K562 (cell line): ENCODE results near the gene MCCC2. TPM values are rescaled to one million over a fixed set of nuclear protein-coding genes. Genes with fewer than 3 reads are reported as not detected.

ENCODE experiments used
- ATAC-seq: fragments of 200-7000 bp; cut with Tn5 transposase; 3 replicates; pipeline ENCODE4 v1.9.1; 2020; ENCODE audit warnings: moderate library complexity
- BruUV-seq: library from RNA; stranded (reverse); fragments of 400-500 nt; replicated peaks from 2 replicates; lab custom pipeline; 2021; lab: Mats Ljungman, UMichigan
- CTCF ChIA-PET: fragments of 300-600 bp; formaldehyde crosslinking; extraction: SDS; loops from one replicate; lab custom pipeline; 2021; ENCODE audit warnings: low intra/inter-chr PET ratio; lab: Yijun Ruan, JAX
- POLR2A ChIA-PET: fragments of 300-600, 350-650 bp; sonication (Branson Sonifier 250); formaldehyde crosslinking; extraction: SDS; loops from one replicate; lab custom pipeline; 2021; ENCODE audit warnings: antibody characterized with exemption, inconsistent platforms; lab: Yijun Ruan, JAX
- DNase-seq, 4 experiments: peaks; one replicate each; pipeline versions ENCODE4 v3.0.0 to v3.0.0-alpha.2; 2011 to 2018; ENCODE audit warnings: low spot score in 3 of 4, mixed read lengths in 3 of 4; ENCODE audit errors: extremely low read depth in 1 of 4
- FAIRE-seq: peaks from 2 replicates; lab custom pipeline; 2011; peaks lifted over from hg19 to GRCh38; lab: Jason Lieb, UNC
- H2AFZ ChIP-seq: 2 replicates; pipeline ENCODE4 v1.6.0; 2011; ENCODE audit warnings: low read depth, low read length, control low read depth, inconsistent platforms
- H3K27ac ChIP-seq: fragments of 200-600 bp; 3 replicates; pipeline ENCODE4 v1.8.0; 2011; ENCODE audit warnings: low read depth, mild to moderate bottlenecking, control low read depth, inconsistent platforms, low read length, moderate library complexity, mixed read lengths; ENCODE audit errors: extremely low read depth
- H3K27me3 ChIP-seq, 2 experiments: fragments of 300-600 bp in 1 of 2; 2 replicates in 1 of 2; 3 replicates in 1 of 2; pipeline versions ENCODE4 v1.6.0 to v1.8.0; 2011; ENCODE audit warnings: inconsistent platforms in 2 of 2, low read length in 2 of 2, mild to moderate bottlenecking in 1 of 2, mixed read lengths in 1 of 2, moderate library complexity in 1 of 2; ENCODE audit not compliant: control insufficient read depth in 2 of 2, insufficient read depth in 2 of 2
- H3K36me3 ChIP-seq: fragments of 300-600 bp; 3 replicates; pipeline ENCODE4 v1.8.0; 2011; ENCODE audit warnings: mild to moderate bottlenecking, low read length, inconsistent platforms; ENCODE audit not compliant: control insufficient read depth, insufficient read depth
- H3K4me1 ChIP-seq, 2 experiments: fragments of 200-600 bp in 1 of 2; replicated peaks in 1 of 2; 2 replicates in 1 of 2; 3 replicates in 1 of 2; pipeline versions ENCODE4 v1.5.1 to v1.8.0; 2011; ENCODE audit warnings: inconsistent platforms in 2 of 2, low read length in 2 of 2, mild to moderate bottlenecking in 1 of 2, mixed read lengths in 1 of 2, moderate library complexity in 1 of 2; ENCODE audit not compliant: control insufficient read depth in 2 of 2, insufficient read depth in 2 of 2
- H3K4me2 ChIP-seq: 2 replicates; pipeline ENCODE4 v1.6.1; 2011; ENCODE audit warnings: low read length, control low read depth, inconsistent platforms, mixed read lengths; ENCODE audit not compliant: insufficient read depth
- H3K4me3 ChIP-seq: fragments of 200-600 bp; sonication (generic), shearing (Covaris generic); 2 replicates; pipeline ENCODE4 v1.5.1; 2016; ENCODE audit warnings: control low read depth, inconsistent platforms
- H3K79me2 ChIP-seq: fragments of 200-600 bp; 3 replicates; pipeline ENCODE4 v1.8.0; 2011; ENCODE audit warnings: low read length, inconsistent platforms; ENCODE audit not compliant: control insufficient read depth, insufficient read depth
- H3K9ac ChIP-seq, 2 experiments: 2 replicates each; pipeline versions ENCODE4 v1.6.0 to v1.6.1; 2011; ENCODE audit warnings: low read depth in 2 of 2, low read length in 2 of 2, control low read depth in 1 of 2, inconsistent platforms in 1 of 2, mild to moderate bottlenecking in 1 of 2, mixed read lengths in 1 of 2; ENCODE audit not compliant: insufficient read depth in 1 of 2
- H3K9me1 ChIP-seq: one replicate; pipeline ENCODE4 v1.6.0; 2011; ENCODE audit warnings: inconsistent platforms, mild to moderate bottlenecking, low read length, moderate library complexity; ENCODE audit not compliant: control insufficient read depth, insufficient read depth
- H3K9me3 ChIP-seq: replicated peaks from 2 replicates; pipeline ENCODE4 v1.5.1; 2011; ENCODE audit warnings: low read depth, low read length, inconsistent platforms; ENCODE audit not compliant: control insufficient read depth, insufficient read depth
- H4K20me1 ChIP-seq: replicated peaks from 2 replicates; pipeline ENCODE4 v1.6.1; 2011; ENCODE audit warnings: low read length, inconsistent platforms, mixed read lengths; ENCODE audit not compliant: control insufficient read depth, insufficient read depth
- BACH1 ChIP-seq: fragments of 200-800 bp; sonication (Bioruptor generic); IDR thresholded peaks from 2 replicates; pipeline ENCODE4 v1.6.1; 2016; ENCODE audit warnings: missing genetic modification characterization, missing compliant biosample characterization
- GABPA ChIP-seq: fragments of 200-800 bp; sonication (Bioruptor generic); conservative IDR thresholded peaks from 2 replicates; pipeline ENCODE4 v1.6.1; 2016; ENCODE audit warnings: low read depth, missing genetic modification characterization, missing compliant biosample characterization
- HMGXB4 ChIP-seq: sonication (generic); formaldehyde crosslinking; IDR thresholded peaks from 2 replicates; pipeline ENCODE4 v1.8.1; 2023; ENCODE audit warnings: mild to moderate bottlenecking, missing genetic modification reagents
- NR0B1 ChIP-seq: fragments of 450-650 bp; IDR thresholded peaks from one replicate; pipeline ENCODE4 v1.6.1; 2018; ENCODE audit warnings: mild to moderate bottlenecking, moderate library complexity; ENCODE audit not compliant: partially characterized antibody
- PBX2 ChIP-seq, 2 experiments: IDR thresholded peaks in 1 of 2; conservative IDR thresholded peaks in 1 of 2; 2 replicates each; pipeline ENCODE4 v1.6.1; 2016; ENCODE audit warnings: low read depth in 2 of 2, mild to moderate bottlenecking in 1 of 2, missing compliant biosample characterization in 1 of 2, missing genetic modification characterization in 1 of 2, moderate library complexity in 1 of 2
- PPARD ChIP-seq: fragments of 250-450 bp; sonication (Bioruptor Pico); IDR thresholded peaks from 2 replicates; pipeline ENCODE4 v1.8.0; 2022; ENCODE audit warnings: inconsistent platforms, mild to moderate bottlenecking, moderate library complexity
- RBM25 ChIP-seq: fragments of 200-400 bp; formaldehyde crosslinking; IDR thresholded peaks from 2 replicates; pipeline ENCODE4 v1.6.1; 2018; ENCODE audit warnings: low read length, low read depth, moderate library complexity; ENCODE audit not compliant: severe bottlenecking
- ZBTB12 ChIP-seq: fragments of 250-450 bp; sonication (Bioruptor Pico); IDR thresholded peaks from 2 replicates; pipeline ENCODE4 v1.4.0; 2020
- ZBTB7A ChIP-seq: IDR thresholded peaks from 2 replicates; pipeline ENCODE4 v1.6.1; 2011; ENCODE audit warnings: low read depth, mild to moderate bottlenecking, low read length, moderate library complexity, borderline replicate concordance; ENCODE audit not compliant: control insufficient read depth
- ZEB2 ChIP-seq: fragments of 450-650 bp; IDR thresholded peaks from 2 replicates; pipeline ENCODE4 v1.6.1; 2016
- ZNF143 ChIP-seq: sonication (generic); formaldehyde crosslinking; IDR thresholded peaks from 2 replicates; pipeline ENCODE4 v1.9.0; 2022; ENCODE audit warnings: mild to moderate bottlenecking, missing genetic modification reagents
- WGBS: fragments of 100-300 bp; shearing (Covaris generic); methylation state at CpG from one replicate; pipeline ENCODE4 v1.1.6; 2016; ENCODE audit warnings: low coverage, mixed read lengths; ENCODE audit not compliant: insufficient coverage; ENCODE audit errors: missing lambda C conversion rate; 5-methylcytosine and 5-hydroxymethylcytosine counted together
- in situ Hi-C: fragments of 300-500 bp; cut with MboI; formaldehyde crosslinking; loops from 4 replicates; pipeline ENCODE4 v1.15.0; 2018; ENCODE audit warnings: inconsistent platforms, mixed read lengths
- intact Hi-C: fragments of 100-400 bp; cut with micrococcal nuclease; formaldehyde crosslinking; loops from 2 replicates; pipeline ENCODE4 v1.14.2; 2022
- polyA plus RNA-seq, 8 experiments: library from polyadenylated mRNA; depleted of rRNA in 4 of 8; stranded (reverse) in 5 of 8; unstranded in 3 of 8; fragments of >200 nt; fragmentation: Nextera tagmentation in 2 of 8; fragmentation: Illumina TruSeq in 1 of 8; extraction: Ambion mirVana in 2 of 8; extraction: Trizol in 1 of 8; gene quantifications; 2 replicates each; pipeline versions ENCODE4 v1.2.1 to v1.2.3, GENCODE V29; 2011 to 2014; ENCODE audit warnings: inconsistent platforms in 1 of 8, missing spikeins in 1 of 8
- total RNA-seq, 7 experiments: library from RNA; depleted of rRNA in 6 of 7; stranded (reverse); fragments of >200 nt in 6 of 7; fragmentation: Illumina TruSeq in 2 of 7; extraction: Trizol in 2 of 7; gene quantifications; 2 replicates each; pipeline versions ENCODE4 v1.2.1 to v1.2.3, GENCODE V29; 2011 to 2021; ENCODE audit warnings: low replicate concordance in 1 of 7

MCCC2 gene
- total and polyA plus RNA-seq, 9 of the 15 experiments (the other 6 are each of a cell fraction or from before 2014, with no cell fraction given), result 17.1 to 77.9 (median 52.5) TPM

DNA sequence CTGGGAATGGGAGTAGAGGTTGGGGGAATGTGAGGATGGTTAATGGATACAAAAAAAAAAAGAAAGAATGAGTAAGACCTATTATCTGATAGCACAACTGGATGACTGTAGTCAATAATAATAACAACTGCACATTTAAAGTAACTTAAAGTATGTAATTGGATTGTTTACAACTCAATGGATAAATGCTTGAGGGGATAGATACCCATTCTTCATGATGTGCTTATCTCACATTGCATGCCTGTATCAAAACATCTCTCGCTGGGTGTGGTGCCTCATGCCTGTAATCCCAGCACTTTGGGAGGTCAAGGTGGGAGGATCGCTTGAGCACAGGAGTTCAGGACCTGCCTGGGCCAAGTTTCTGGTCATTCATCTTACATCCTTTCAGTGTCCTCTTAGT is 34.6 kb downstream of the MCCC2 start (continued):
- no peak for TF ChIP-seq ZEB2

DNA sequence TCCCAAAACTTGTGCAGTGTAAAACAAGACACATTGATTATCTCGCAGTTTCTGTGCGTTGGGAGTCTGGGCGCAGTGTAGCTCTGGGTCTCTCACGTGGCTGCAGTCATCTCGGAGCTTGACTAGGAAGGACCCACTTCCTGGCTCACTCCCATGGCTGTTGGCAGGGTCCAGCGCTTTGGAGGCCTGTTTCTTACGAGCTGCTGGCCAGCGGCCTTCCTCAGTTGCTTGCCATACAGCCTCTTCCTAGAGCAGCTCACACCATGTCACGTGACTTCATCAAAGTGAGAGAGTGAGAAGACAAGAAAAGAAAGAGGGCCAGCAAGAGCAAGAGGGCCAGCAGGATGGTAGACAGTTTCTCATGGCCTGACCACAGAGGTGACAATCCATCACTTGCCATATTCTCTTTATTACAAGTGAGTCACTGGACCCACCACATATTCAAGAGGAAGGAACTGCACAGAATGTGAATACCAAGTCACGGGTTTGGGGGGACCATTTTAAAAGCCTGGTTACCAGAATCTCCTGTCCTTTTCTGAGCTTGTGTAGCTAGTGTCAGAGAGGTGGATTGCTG is 36.2 kb downstream of the MCCC2 start:
- H3K4me3 ChIP-seq, result no peak overlapping the region
- no TSS peak for BruUV-seq
- intact Hi-C loops, result no loop called here
- TF ChIP-seq ZNF143 (CRISPR knock-in tag) (no peak), HMGXB4 (no peak), BACH1 (tag) (no peak), ZBTB7A (no peak), PPARD (CRISPR knock-in tag) (no peak), RBM25 (no peak), ZBTB12 (CRISPR knock-in tag) (no peak), GABPA (tag) (no peak), PBX2 (CRISPR knock-in tag; IDR thresholded peaks at IDR 0.05; ENCODE audit: low read depth) (no peak), PBX2 (tag; conservative IDR thresholded peaks at IDR 0.05; ENCODE audit: low read depth) (no peak), NR0B1 (no peak)

More for the DNA sequence above, 36.2 kb downstream of the MCCC2 start:
- no peaks in the 10 kb centered on the region for H3K9me1 ChIP-seq
- no peak overlapping the region for H3K4me2 ChIP-seq
- peaks cover 24% of the 10 kb centered on the region; the same call in 1 of the 3 replicates for H3K36me3 ChIP-seq
- CTCF ChIA-PET, result no interaction called here
- H3K27ac ChIP-seq, result no peak overlapping the region
- FAIRE-seq (no peak), ATAC-seq (no peak), DNase-seq (no peak)
- POLR2A ChIA-PET, result interaction anchor here (0.7 kb wide), 1 partner anchor 1355 kb away, joined by 4 read pairs; no protein-coding TSS in a partner anchor
- in situ Hi-C loops, result no loop called here
- H2AFZ ChIP-seq, result no peak overlapping the region
- peaks cover 0 to 3% of the 10 kb centered on the region in 2 experiments; a peak in 2 of 5 replicates for H3K4me1 ChIP-seq
- WGBS, result 82% methylated on average over 10 of the region's 10 CpGs
- H3K9me3 ChIP-seq, result no peaks in the 10 kb centered on the region
- H3K79me2 ChIP-seq, result no peaks in the 10 kb centered on the region
- no peaks in the 10 kb centered on the region for H3K27me3 ChIP-seq
- H4K20me1 ChIP-seq, result no peaks in the 10 kb centered on the region
- H3K9ac ChIP-seq, result 0 out of 4 replicates have a peak overlapping the region, but pooled peaks of 1 of the 2 experiments have one; percentile 29
